Right lobe of liver (tissue), 6 donors: Measurements from ENCODE around the gene COL23A1. TPM values are rescaled to one million over a fixed set of nuclear protein-coding genes. Genes with fewer than 3 reads are reported as not detected.

Experiments used
- ATAC-seq, 4 donors: fragments of 200-7000 bp; cut with Tn5 transposase; one replicate each; pipeline ENCODE4 v1.9.1; 2020; ENCODE audit warnings: mild to moderate bottlenecking in 4 of 4, moderate library complexity in 4 of 4
- DNase-seq, 3 donors: peaks; one replicate each; pipeline ENCODE4 v3.0.0-alpha.2; 2020
- H3K27ac ChIP-seq, 3 donors: fragments of 200-600 bp; one replicate each; pipeline ENCODE4 v1.8.0; 2022
- H3K27me3 ChIP-seq, 2 donors: fragments of 200-600 bp; one replicate each; pipeline ENCODE4 v1.8.0; 2022
- H3K36me3 ChIP-seq, 4 donors: fragments of 200-600 bp; sonication (generic) in 1 of 4; one replicate each; pipeline versions ENCODE4 v1.5.1 to v1.8.0; 2017 to 2022; ENCODE audit warnings: control low read depth in 1 of 4
- H3K4me1 ChIP-seq, 4 donors: fragments of 200-600 bp; sonication (generic) in 1 of 4; one replicate each; pipeline versions ENCODE4 v1.5.1 to v1.8.0; 2017 to 2022; ENCODE audit warnings: control low read depth in 1 of 4
- H3K4me3 ChIP-seq, 3 donors: fragments of 200-600 bp; one replicate each; pipeline ENCODE4 v1.8.0; 2022
- H3K9me3 ChIP-seq, 4 donors: fragments of 200-600 bp; sonication (generic) in 1 of 4; one replicate each; pipeline versions ENCODE4 v1.5.1 to v1.8.0; 2017 to 2022; ENCODE audit warnings: control low read depth in 1 of 4
- POLR2A ChIP-seq: fragments of 450-650 bp; IDR thresholded peaks from one replicate; pipeline ENCODE4 v1.6.1; 2017; ENCODE audit warnings: antibody characterized with exemption, mild to moderate bottlenecking
- WGBS: methylation state at CpG from one replicate; pipeline ENCODE4 v1.1.6; 2018; ENCODE audit warnings: low coverage, low lambda C conversion rate; ENCODE audit not compliant: insufficient coverage; ENCODE audit errors: missing lambda C conversion rate; 5-methylcytosine and 5-hydroxymethylcytosine counted together
- intact Hi-C, 2 donors: fragments of 100-400 bp; cut with DNase I; formaldehyde crosslinking; loops; one replicate each; pipeline versions ENCODE4 v1.11.2 to v1.14.1; 2022
- total RNA-seq, 6 experiments: library from RNA; depleted of rRNA in 2 of 6; stranded (reverse); fragments of >200 nt in 2 of 6; fragmentation: NEBNext Ultra II Directional in 3 of 6; extraction: Animal tissue kit (Norgen Biotek cat#: 25700) in 3 of 6; gene quantifications; one replicate each; pipeline versions ENCODE4 v1.1.0 to v1.2.4, GENCODE V29; 2016 to 2023
- TF ChIP-seq, protein P1 (sequence below), 4 donors: fragments of 200-600 bp in 3 of 4; fragments of 450-650 bp in 1 of 4; IDR thresholded peaks; one replicate each; pipeline versions ENCODE4 v1.5.1 to v1.8.0; 2016 to 2022; ENCODE audit warnings: antibody characterized with exemption in 4 of 4, mild to moderate bottlenecking in 2 of 4
- donor health status: DM: no; HTN: yes; CAD: no.
- donor health status: DM: no; HTN: no; CAD: no.
- donor health status: DM: no; HTN: no; CAD: no.
- donor health status: DM: no; HTN: yes; CAD: no.
- donor health status: DM: no; HTN: yes; CAD: no.

COL23A1 gene
- total RNA-seq, 6 experiments from 2014 or later, result 0.25 to 1.2 (median 0.50) TPM

DNA sequence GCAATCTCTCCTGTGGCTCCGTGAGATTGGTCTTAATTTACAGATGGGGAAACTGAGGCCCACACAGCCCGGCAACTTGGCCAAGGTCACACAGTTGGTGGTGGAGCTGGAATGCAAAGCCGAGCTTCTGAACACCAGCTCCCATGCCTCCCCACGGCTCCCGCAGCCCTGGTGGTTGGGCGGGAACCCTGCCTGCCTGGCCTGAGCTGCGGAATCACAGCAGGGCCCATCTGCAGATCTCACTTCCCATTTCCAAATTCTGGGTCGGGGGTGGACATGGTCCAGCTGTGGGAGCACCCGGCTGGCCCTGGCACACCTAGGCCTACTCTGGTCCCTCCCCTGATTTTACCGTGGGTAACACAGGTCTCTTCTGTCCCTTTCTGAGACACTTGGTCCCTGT is 322.3 kb downstream of the COL23A1 start:
- no peaks in the 10 kb centered on the region for H3K27me3 ChIP-seq
- H3K36me3 ChIP-seq, result no peaks in the 10 kb centered on the region
- no peak for ATAC-seq
- no peak overlapping the region for H3K27ac ChIP-seq
- H3K9me3 ChIP-seq, result no peaks in the 10 kb centered on the region
- H3K4me1 ChIP-seq, result no peaks in the 10 kb centered on the region
- no peak overlapping the region for H3K4me3 ChIP-seq
- no peak for DNase-seq
- WGBS, result no CpG with 5 or more reads among the region's 10 CpGs
- intact Hi-C loops, result no loop called here
- TF ChIP-seq POLR2A, result no peak
- TF ChIP-seq, protein P1, sequence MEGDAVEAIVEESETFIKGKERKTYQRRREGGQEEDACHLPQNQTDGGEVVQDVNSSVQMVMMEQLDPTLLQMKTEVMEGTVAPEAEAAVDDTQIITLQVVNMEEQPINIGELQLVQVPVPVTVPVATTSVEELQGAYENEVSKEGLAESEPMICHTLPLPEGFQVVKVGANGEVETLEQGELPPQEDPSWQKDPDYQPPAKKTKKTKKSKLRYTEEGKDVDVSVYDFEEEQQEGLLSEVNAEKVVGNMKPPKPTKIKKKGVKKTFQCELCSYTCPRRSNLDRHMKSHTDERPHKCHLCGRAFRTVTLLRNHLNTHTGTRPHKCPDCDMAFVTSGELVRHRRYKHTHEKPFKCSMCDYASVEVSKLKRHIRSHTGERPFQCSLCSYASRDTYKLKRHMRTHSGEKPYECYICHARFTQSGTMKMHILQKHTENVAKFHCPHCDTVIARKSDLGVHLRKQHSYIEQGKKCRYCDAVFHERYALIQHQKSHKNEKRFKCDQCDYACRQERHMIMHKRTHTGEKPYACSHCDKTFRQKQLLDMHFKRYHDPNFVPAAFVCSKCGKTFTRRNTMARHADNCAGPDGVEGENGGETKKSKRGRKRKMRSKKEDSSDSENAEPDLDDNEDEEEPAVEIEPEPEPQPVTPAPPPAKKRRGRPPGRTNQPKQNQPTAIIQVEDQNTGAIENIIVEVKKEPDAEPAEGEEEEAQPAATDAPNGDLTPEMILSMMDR (IDR thresholded peaks at IDR 0.05), result no peak

DNA sequence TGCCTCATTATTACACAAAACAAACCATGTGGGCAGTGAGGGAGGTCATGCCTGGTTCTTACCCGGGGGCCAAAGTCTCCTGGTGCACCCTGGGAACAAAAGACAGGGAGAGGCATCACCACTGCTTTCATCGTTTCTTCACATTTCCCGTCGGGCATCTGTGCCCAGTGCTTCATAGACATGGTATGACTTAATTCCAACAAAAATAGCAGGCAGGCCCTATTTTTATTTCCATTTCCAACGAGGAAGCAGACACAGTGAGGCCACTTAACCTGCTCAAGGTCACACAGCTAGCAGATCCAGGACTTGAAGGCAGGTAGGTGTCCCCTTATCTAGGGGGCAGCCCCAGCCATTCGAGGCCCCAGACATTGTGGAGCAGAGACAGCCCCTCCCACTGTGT is 322.9 kb downstream of the COL23A1 start:
- 75% methylated on average over 4 of the region's 6 CpGs for WGBS

DNA sequence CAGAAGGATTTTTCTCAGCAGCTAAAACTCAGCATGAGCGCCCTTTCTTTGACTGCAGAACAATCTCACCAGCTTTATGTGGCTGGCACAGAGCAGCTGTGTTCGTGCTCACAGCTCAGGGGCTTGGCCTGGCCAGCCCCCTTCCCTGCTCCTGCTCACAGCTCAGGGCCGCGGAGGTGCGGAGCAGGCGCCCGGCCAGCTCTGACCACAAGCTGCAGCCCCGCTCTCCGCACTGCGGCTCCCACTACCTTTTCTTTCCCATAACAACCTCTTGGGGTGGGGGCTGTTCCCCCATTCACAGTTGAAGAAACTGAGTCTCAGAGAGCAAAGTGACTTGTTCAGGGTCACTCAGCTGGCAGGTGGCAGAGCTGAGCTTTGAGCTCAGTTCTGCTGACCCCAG is 323.6 kb downstream of the COL23A1 start:
- no peak overlapping the region for H3K4me3 ChIP-seq
- no peak for ATAC-seq
- TF ChIP-seq, protein P1 (IDR thresholded peaks at IDR 0.05), result no peak
- no peak for TF ChIP-seq POLR2A
- H3K9me3 ChIP-seq, result no peaks in the 10 kb centered on the region
- no peak overlapping the region for H3K27ac ChIP-seq
- H3K27me3 ChIP-seq, result no peaks in the 10 kb centered on the region
- intact Hi-C loops, result no loop called here
- H3K4me1 ChIP-seq, result no peaks in the 10 kb centered on the region
- no peaks in the 10 kb centered on the region for H3K36me3 ChIP-seq
- DNase-seq, result no peak
- 95% methylated on average over 3 of the region's 10 CpGs for WGBS

More for the DNA sequence above, 322.9 kb downstream of the COL23A1 start:
- ATAC-seq (no peak), DNase-seq (no peak)
- H3K4me1 ChIP-seq, result no peaks in the 10 kb centered on the region
- no peaks in the 10 kb centered on the region for H3K27me3 ChIP-seq
- no peaks in the 10 kb centered on the region for H3K36me3 ChIP-seq
- no peak overlapping the region for H3K4me3 ChIP-seq
- TF ChIP-seq, protein P1 (IDR thresholded peaks at IDR 0.05), result no peak
- no peak for TF ChIP-seq POLR2A
- no peak overlapping the region for H3K27ac ChIP-seq
- no peaks in the 10 kb centered on the region for H3K9me3 ChIP-seq
- intact Hi-C loops, result no loop called here

DNA sequence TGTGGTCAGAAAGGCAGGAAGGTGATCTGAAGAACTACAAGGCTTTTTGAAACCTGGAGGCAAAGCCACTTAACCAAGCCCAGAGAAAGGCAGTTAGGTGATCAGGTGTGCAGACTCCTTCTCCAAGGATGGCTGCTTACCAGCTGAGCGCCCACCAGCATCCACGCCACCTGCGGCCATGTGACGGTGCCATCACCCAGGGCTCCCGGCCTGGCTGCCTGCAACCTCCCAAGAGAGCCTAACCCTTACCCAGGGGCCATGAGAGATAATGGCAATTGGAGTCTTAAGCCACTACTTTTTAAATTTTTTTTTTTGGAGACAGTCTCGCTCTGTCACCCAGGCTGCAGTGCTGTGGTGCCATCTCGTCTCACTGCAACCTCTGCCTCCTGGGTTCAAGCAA is 324.4 kb downstream of the COL23A1 start:
- 100% methylated on average over 1 of the region's 7 CpGs for WGBS
- Histone ChIP-seq H3K36me3 (no peaks in the 10 kb centered on the region), H3K4me1 (no peaks in the 10 kb centered on the region), H3K27me3 (no peaks in the 10 kb centered on the region), H3K27ac (no peak overlapping the region), H3K4me3 (no peak overlapping the region), H3K9me3 (no peaks in the 10 kb centered on the region)
- DNase-seq, result no peak
- intact Hi-C loops, result no loop called here
- TF ChIP-seq POLR2A, result no peak
- TF ChIP-seq, protein P1 (IDR thresholded peaks at IDR 0.05), result no peak
- ATAC-seq, result no peak

DNA sequence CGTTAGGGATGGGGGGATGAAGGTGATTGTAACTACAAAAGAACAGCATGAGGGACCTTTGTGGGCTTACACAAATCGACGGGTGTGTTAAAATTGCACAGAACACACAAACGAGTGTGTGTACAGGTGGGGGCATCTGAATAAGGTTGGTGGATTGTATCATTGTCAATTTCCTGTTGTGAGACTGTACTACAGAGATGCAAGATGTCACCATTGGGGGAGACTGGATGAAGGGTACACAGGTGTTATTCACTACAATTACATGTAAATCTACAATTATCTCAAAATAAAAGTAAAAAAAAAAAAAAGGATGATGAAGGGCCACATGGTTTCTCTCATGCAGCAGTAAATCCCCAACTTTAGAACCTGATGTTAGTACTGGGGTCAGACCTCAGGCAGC is 326.1 kb downstream of the COL23A1 start:
- intact Hi-C loops, result no loop called here
- 79% methylated on average over 4 of the region's 4 CpGs for WGBS
- no peaks in the 10 kb centered on the region for H3K4me1 ChIP-seq
- no peak overlapping the region for H3K4me3 ChIP-seq
- no peak for DNase-seq
- no peaks in the 10 kb centered on the region for H3K9me3 ChIP-seq
- H3K27ac ChIP-seq, result no peak overlapping the region
- no peaks in the 10 kb centered on the region for H3K36me3 ChIP-seq
- no peak for ATAC-seq
- TF ChIP-seq, protein P1 (IDR thresholded peaks at IDR 0.05), result no peak
- no peak for TF ChIP-seq POLR2A
- H3K27me3 ChIP-seq, result no peaks in the 10 kb centered on the region
